ENCODE results near the gene ANTXR1. TPM values are rescaled to one million over a fixed set of nuclear protein-coding genes. Genes with fewer than 3 reads are reported as not detected.

Gene ANTXR1
- total RNA-seq, 1 donor from 2014 or later, result 54.3 TPM

- intact Hi-C loops (cut with DNase I), result no loop called here
- no peaks in the 10 kb centered on the region for H3K27me3 ChIP-seq (ENCODE audit: low read depth)
- peaks cover 28% of the 10 kb centered on the region for H3K4me1 ChIP-seq
- H3K9me3 ChIP-seq, result no peaks in the 10 kb centered on the region
- H3K27ac ChIP-seq, result peak overlapping the region; percentile 92
- H3K4me3 ChIP-seq, result no peak overlapping the region
- peak; percentile 90 to 95 for ATAC-seq
- peaks cover 10% of the 10 kb centered on the region for H3K36me3 ChIP-seq
- DNase-seq, result peak; percentile 94
- no peak for TF ChIP-seq CTCF (IDR thresholded peaks at IDR 0.05)
Measured at GRCh38 chr2:69177785-69178636, 165.0 kb downstream of the ANTXR1 start.

- no peaks in the 10 kb centered on the region for H3K9me3 ChIP-seq
- ATAC-seq, result no peak
- H3K27me3 ChIP-seq (ENCODE audit: low read depth), result no peaks in the 10 kb centered on the region
- intact Hi-C loops (cut with DNase I), result no loop called here
- no peak overlapping the region for H3K4me3 ChIP-seq
- H3K4me1 ChIP-seq, result peaks cover 28% of the 10 kb centered on the region
- H3K36me3 ChIP-seq, result peaks cover 16% of the 10 kb centered on the region
- no peak for DNase-seq
- no peak for TF ChIP-seq CTCF (IDR thresholded peaks at IDR 0.05)
- peak overlapping the region; percentile 92 for H3K27ac ChIP-seq
Measured at GRCh38 chr2:69178756-69179155, 165.8 kb downstream of the ANTXR1 start.

- Histone ChIP-seq H3K27ac (peak overlapping the region; percentile 43), H3K27me3 (ENCODE audit: low read depth) (no peaks in the 10 kb centered on the region), H3K4me3 (no peak overlapping the region), H3K4me1 (peaks cover 28% of the 10 kb centered on the region), H3K36me3 (peaks cover 27% of the 10 kb centered on the region), H3K9me3 (no peaks in the 10 kb centered on the region)
- no peak for TF ChIP-seq CTCF (IDR thresholded peaks at IDR 0.05)
- DNase-seq (no peak), ATAC-seq (no peak)
- intact Hi-C loops (cut with DNase I), result no loop called here
Measured at GRCh38 chr2:69180227-69180626, 167.2 kb downstream of the ANTXR1 start.

- Histone ChIP-seq H3K9me3 (no peaks in the 10 kb centered on the region), H3K36me3 (peaks cover 33% of the 10 kb centered on the region), H3K27me3 (ENCODE audit: low read depth) (no peaks in the 10 kb centered on the region), H3K27ac (no peak overlapping the region), H3K4me3 (no peak overlapping the region), H3K4me1 (peaks cover 28% of the 10 kb centered on the region)
- intact Hi-C loops (cut with DNase I), result no loop called here
- ATAC-seq (no peak), DNase-seq (no peak)
- no peak for TF ChIP-seq CTCF (IDR thresholded peaks at IDR 0.05)
Measured at GRCh38 chr2:69180974-69181373, 168.0 kb downstream of the ANTXR1 start.

GRCh38 chr2:69181806-69182427 is 168.9 kb downstream of the ANTXR1 start:
- TF ChIP-seq CTCF (IDR thresholded peaks at IDR 0.05), result no peak
- Histone ChIP-seq H3K27me3 (ENCODE audit: low read depth) (no peaks in the 10 kb centered on the region), H3K9me3 (no peaks in the 10 kb centered on the region), H3K4me1 (peaks cover 18% of the 10 kb centered on the region), H3K4me3 (no peak overlapping the region), H3K36me3 (peaks cover 37% of the 10 kb centered on the region), H3K27ac (no peak overlapping the region)
- ATAC-seq, result no peak
- intact Hi-C loops (cut with DNase I), result no loop called here
- no peak for DNase-seq

Measured in lower lobe of right lung (tissue), 2 donors.